Endothelial cell of umbilical vein (primary cell): ENCODE data around the gene THAP4. TPM values are rescaled to one million over a fixed set of nuclear protein-coding genes. Genes with fewer than 3 reads are reported as not detected.

Experiments used
- BruUV-seq: library from RNA; stranded (reverse); fragments of 400-500 nt; replicated peaks from 2 replicates; lab custom pipeline; 2021; lab: Mats Ljungman, UMichigan
- CTCF ChIA-PET: fragments of 300-600, 350-600 bp; sonication (Branson Sonifier 250); formaldehyde crosslinking; loops from one replicate; lab custom pipeline; 2021; ENCODE audit warnings: antibody characterized with exemption, inconsistent platforms; lab: Charles Lee
- POLR2A ChIA-PET: fragments of 300-600, 350-600 bp; sonication (Branson Sonifier 250); formaldehyde crosslinking; loops from one replicate; lab custom pipeline; 2021; ENCODE audit warnings: antibody characterized with exemption, inconsistent platforms; lab: Charles Lee
- DNase-seq: peaks from one replicate; pipeline ENCODE4 v3.0.0-alpha.2; 2011; ENCODE audit warnings: low read depth, low spot score
- FAIRE-seq: peaks from 2 replicates; lab custom pipeline; 2011; peaks lifted over from hg19 to GRCh38; lab: Jason Lieb, UNC
- H2AFZ ChIP-seq: 2 replicates; pipeline ENCODE4 v1.6.0; 2012; ENCODE audit warnings: low read depth, low read length, control low read depth, inconsistent platforms
- H3K27ac ChIP-seq: 2 replicates; pipeline ENCODE4 v1.5.1; 2011; ENCODE audit warnings: low read depth, mild to moderate bottlenecking, control low read depth, low read length, moderate library complexity; ENCODE audit not compliant: insufficient read depth
- H3K27me3 ChIP-seq, 2 experiments: 2 replicates each; pipeline versions ENCODE4 v1.6.0 to v1.6.1; 2011; ENCODE audit warnings: low read length in 2 of 2, mixed read lengths in 1 of 2; ENCODE audit not compliant: control insufficient read depth in 2 of 2, insufficient read depth in 2 of 2
- H3K36me3 ChIP-seq, 2 experiments: 2 replicates in 1 of 2; 3 replicates in 1 of 2; pipeline ENCODE4 v1.5.1; 2011; ENCODE audit warnings: low read length in 2 of 2, mild to moderate bottlenecking in 1 of 2, moderate library complexity in 1 of 2; ENCODE audit not compliant: control insufficient read depth in 2 of 2, insufficient read depth in 2 of 2; ENCODE audit errors: extremely low read depth in 1 of 2
- H3K4me1 ChIP-seq: 3 replicates; pipeline ENCODE4 v1.5.1; 2011; ENCODE audit warnings: mild to moderate bottlenecking, low read length; ENCODE audit not compliant: control insufficient read depth, insufficient read depth; ENCODE audit errors: extremely low read depth
- H3K4me2 ChIP-seq: 2 replicates; pipeline ENCODE4 v1.6.1; 2011; ENCODE audit warnings: low read length, control low read depth, mixed read lengths; ENCODE audit not compliant: insufficient read depth
- H3K4me3 ChIP-seq, 3 experiments: fragments of 200-600 bp in 1 of 3; sonication (generic), shearing (Covaris generic) in 1 of 3; replicated peaks in 1 of 3; 2 replicates each; pipeline ENCODE4 v1.5.1; 2011 to 2016; ENCODE audit warnings: control low read depth in 3 of 3, low read length in 3 of 3, mild to moderate bottlenecking in 2 of 3, inconsistent platforms in 1 of 3, low read depth in 1 of 3, moderate library complexity in 1 of 3; ENCODE audit not compliant: insufficient read depth in 1 of 3
- H3K79me2 ChIP-seq: 2 replicates; pipeline ENCODE4 v1.6.0; 2012; ENCODE audit warnings: low read length, inconsistent platforms; ENCODE audit not compliant: control insufficient read depth, insufficient read depth
- H3K9ac ChIP-seq: replicated peaks from 2 replicates; pipeline ENCODE3; 2011; ENCODE audit warnings: low read length, control low read depth; ENCODE audit not compliant: insufficient read depth; ENCODE audit errors: extremely low read depth
- H3K9me1 ChIP-seq: replicated peaks from 3 replicates; pipeline ENCODE4 v1.6.0; 2011; ENCODE audit warnings: mild to moderate bottlenecking, low read length; ENCODE audit not compliant: control insufficient read depth, insufficient read depth; ENCODE audit errors: extremely low read depth
- H3K9me3 ChIP-seq: replicated peaks from 2 replicates; pipeline ENCODE4 v1.5.1; 2012; ENCODE audit warnings: low read length, inconsistent platforms; ENCODE audit not compliant: control insufficient read depth, insufficient read depth
- H4K20me1 ChIP-seq: replicated peaks from 2 replicates; pipeline ENCODE3; 2011; ENCODE audit warnings: mild to moderate bottlenecking, low read length; ENCODE audit not compliant: control insufficient read depth, insufficient read depth; ENCODE audit errors: extremely low read depth
- EZH2 ChIP-seq: IDR thresholded peaks from 2 replicates; pipeline ENCODE4 v1.6.1; 2012; ENCODE audit warnings: borderline replicate concordance, low read depth, mild to moderate bottlenecking, moderate library complexity, low read length, inconsistent platforms; ENCODE audit not compliant: severe bottlenecking
- FOS ChIP-seq: IDR thresholded peaks from 2 replicates; pipeline ENCODE4 v1.6.1; 2011; ENCODE audit warnings: mild to moderate bottlenecking, low read length, moderate library complexity, borderline replicate concordance; ENCODE audit not compliant: insufficient read depth
- GATA2 ChIP-seq: IDR thresholded peaks from 2 replicates; pipeline ENCODE4 v1.7.0; 2011; ENCODE audit warnings: low read depth, mild to moderate bottlenecking, moderate library complexity, mixed read lengths, low read length; ENCODE audit not compliant: insufficient read length, insufficient read depth
- JUN ChIP-seq: IDR thresholded peaks from 2 replicates; pipeline ENCODE4 v1.6.1; 2011; ENCODE audit warnings: borderline replicate concordance, low read depth; ENCODE audit not compliant: insufficient read length, insufficient read depth
- MYC ChIP-seq: IDR thresholded peaks from one replicate; pipeline ENCODE4 v1.6.1; 2011; ENCODE audit warnings: mild to moderate bottlenecking, low read depth, low read length
- POLR2A ChIP-seq: IDR thresholded peaks from 2 replicates; pipeline ENCODE4 v1.6.1; 2012; ENCODE audit warnings: low read depth, mild to moderate bottlenecking, control low read depth, low read length
- POLR2AphosphoS5 ChIP-seq: IDR thresholded peaks from 2 replicates; pipeline ENCODE4 v1.6.1; 2012; ENCODE audit warnings: low read depth, mild to moderate bottlenecking, control low read depth, low read length, moderate library complexity; ENCODE audit not compliant: insufficient read depth
- dilution Hi-C: fragments of 300-500 bp; cut with MboI; formaldehyde crosslinking; loops from one replicate; pipeline ENCODE4 v1.15.0; 2019; ENCODE audit warnings: low sequenced_read_pairs; ENCODE audit not compliant: extremely low pct_ligation_motif_present
- intact Hi-C: fragments of 100-400 bp; cut with micrococcal nuclease; formaldehyde crosslinking; loops from one replicate; pipeline ENCODE4 v1.10.0; 2022
- polyA plus RNA-seq, 4 experiments: library from polyadenylated mRNA; depleted of rRNA in 3 of 4; stranded (reverse) in 3 of 4; unstranded in 1 of 4; fragments of >200 nt; gene quantifications; 2 replicates each; pipeline versions ENCODE4 v1.2.1 to v1.2.3, GENCODE V29; 2011 to 2012; ENCODE audit warnings: missing spikeins in 1 of 4
- total RNA-seq: library from RNA; stranded (reverse); gene quantifications from 2 replicates; pipeline ENCODE4 v1.2.3, GENCODE V29; 2021
- TF ChIP-seq, protein P1 (sequence below), 2 donors: IDR thresholded peaks; 1 replicate in 1 of 2; 2 replicates in 1 of 2; pipeline ENCODE4 v1.5.1; 2011; ENCODE audit warnings: low read length in 2 of 2, mild to moderate bottlenecking in 2 of 2, moderate library complexity in 2 of 2, control low read depth in 1 of 2, inconsistent platforms in 1 of 2, low read depth in 1 of 2; ENCODE audit not compliant: insufficient read depth in 1 of 2; ENCODE audit errors: extremely low read depth in 1 of 2
- TF ChIP-seq, protein P2 (sequence below): IDR thresholded peaks from 2 replicates; pipeline ENCODE4 v1.6.1; 2011; ENCODE audit not compliant: insufficient read depth, insufficient read length

THAP4 gene
- total and polyA plus RNA-seq, 2 donors (not counting 3 experiments of a cell fraction or from before 2014, with no cell fraction given) = 45.4 to 47.4 TPM

DNA sequence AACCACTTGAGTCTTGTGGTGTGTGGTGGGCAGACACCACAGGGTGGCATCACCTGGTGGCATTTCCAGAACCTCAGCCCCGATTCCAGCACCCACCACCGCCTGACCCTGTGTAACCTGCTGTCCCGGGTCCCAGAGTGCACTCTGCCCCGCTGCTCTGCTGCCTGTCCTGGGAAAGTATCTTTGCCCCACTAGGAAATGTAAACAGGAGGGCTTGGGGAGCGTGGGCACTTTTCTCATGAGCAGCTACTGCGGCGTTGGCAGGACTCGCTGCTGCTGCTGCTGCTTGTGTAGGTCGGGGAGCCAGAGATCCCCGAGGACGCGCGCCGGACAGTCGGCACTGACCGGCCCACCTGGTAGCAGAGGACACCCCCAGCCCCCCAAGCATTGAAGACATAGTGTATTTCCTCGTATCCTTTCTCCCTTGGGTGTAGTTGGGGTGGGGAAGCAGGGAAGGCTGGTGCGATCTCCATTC is 36.3 kb upstream of the THAP4 start:
- Histone ChIP-seq H3K9me1 (no peaks in the 10 kb centered on the region), H3K79me2 (no peaks in the 10 kb centered on the region), H3K36me3 (peaks cover 2 to 41% of the 10 kb centered on the region in 2 experiments), H3K4me2 (no peak overlapping the region), H3K27me3 (no peaks in the 10 kb centered on the region), H4K20me1 (no peaks in the 10 kb centered on the region), H3K9me3 (no peaks in the 10 kb centered on the region), H2AFZ (no peak overlapping the region), H3K4me3 (no peak overlapping the region), H3K9ac (no peak overlapping the region), H3K4me1 (no peaks in the 10 kb centered on the region), H3K27ac (no peak overlapping the region)
- intact Hi-C loops = no loop called here
- FAIRE-seq (no peak), DNase-seq (no peak)
- ChIA-PET CTCF (no interaction called here), POLR2A (no interaction called here)
- TF ChIP-seq POLR2A = no peak
- TF ChIP-seq, protein P1, sequence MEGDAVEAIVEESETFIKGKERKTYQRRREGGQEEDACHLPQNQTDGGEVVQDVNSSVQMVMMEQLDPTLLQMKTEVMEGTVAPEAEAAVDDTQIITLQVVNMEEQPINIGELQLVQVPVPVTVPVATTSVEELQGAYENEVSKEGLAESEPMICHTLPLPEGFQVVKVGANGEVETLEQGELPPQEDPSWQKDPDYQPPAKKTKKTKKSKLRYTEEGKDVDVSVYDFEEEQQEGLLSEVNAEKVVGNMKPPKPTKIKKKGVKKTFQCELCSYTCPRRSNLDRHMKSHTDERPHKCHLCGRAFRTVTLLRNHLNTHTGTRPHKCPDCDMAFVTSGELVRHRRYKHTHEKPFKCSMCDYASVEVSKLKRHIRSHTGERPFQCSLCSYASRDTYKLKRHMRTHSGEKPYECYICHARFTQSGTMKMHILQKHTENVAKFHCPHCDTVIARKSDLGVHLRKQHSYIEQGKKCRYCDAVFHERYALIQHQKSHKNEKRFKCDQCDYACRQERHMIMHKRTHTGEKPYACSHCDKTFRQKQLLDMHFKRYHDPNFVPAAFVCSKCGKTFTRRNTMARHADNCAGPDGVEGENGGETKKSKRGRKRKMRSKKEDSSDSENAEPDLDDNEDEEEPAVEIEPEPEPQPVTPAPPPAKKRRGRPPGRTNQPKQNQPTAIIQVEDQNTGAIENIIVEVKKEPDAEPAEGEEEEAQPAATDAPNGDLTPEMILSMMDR (IDR thresholded peaks at IDR 0.05; ENCODE audit: extremely low read depth in 1 of 2, insufficient read depth in 1 of 2, low read depth in 1 of 2, low read length in 2 of 2) = no peak
- TF ChIP-seq JUN = no peak
- TF ChIP-seq MYC = no peak
- no peak for TF ChIP-seq GATA2
- TF ChIP-seq POLR2AphosphoS5 = no peak
- TF ChIP-seq, protein P2, sequence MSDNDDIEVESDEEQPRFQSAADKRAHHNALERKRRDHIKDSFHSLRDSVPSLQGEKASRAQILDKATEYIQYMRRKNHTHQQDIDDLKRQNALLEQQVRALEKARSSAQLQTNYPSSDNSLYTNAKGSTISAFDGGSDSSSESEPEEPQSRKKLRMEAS = no peak
- TF ChIP-seq EZH2 = no peak
- TF ChIP-seq FOS = no peak
- BruUV-seq = no TSS peak
- dilution Hi-C loops = no loop called here
